ENCODE results near the gene HES5. TPM values are rescaled to one million over a fixed set of nuclear protein-coding genes. Genes with fewer than 3 reads are reported as not detected.

The HES5 gene
- total and polyA plus RNA-seq, 2 of the 4 experiments (the other 2 are of a cell fraction): not detected

DNA sequence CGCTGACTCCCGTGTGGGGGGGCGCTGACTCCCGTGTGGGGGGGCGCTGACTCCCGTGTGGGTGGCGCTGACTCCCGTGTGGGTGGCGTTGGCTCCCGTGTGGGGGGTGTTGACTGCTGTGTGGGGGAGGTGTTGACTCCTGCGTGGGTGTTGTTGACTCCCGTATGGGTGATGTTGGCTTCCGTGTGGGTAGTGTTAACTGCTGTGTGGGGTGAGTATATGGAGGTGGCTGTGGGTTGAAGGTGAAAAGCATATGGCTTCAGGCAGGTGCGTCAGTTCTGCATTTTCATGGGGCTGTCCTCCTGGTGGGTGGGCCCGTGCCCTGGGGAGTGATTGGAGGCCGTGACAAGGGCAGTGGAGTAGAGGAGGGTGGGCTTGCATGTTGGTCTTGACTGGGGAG is 46.1 kb downstream of the HES5 start:
- H3K4ac ChIP-seq (ENCODE audit: low read depth, low read length): no peak overlapping the region
- H3K79me1 ChIP-seq (ENCODE audit: low read depth in 1 of 2, low read length in 2 of 2): no peaks in the 10 kb centered on the region
- H3K9ac ChIP-seq (ENCODE audit: low read depth, low read length): no peak overlapping the region
- no peak overlapping the region for H2AK5ac ChIP-seq (ENCODE audit: low read depth, low read length)
- BruUV-seq (replicated peaks): no TSS peak
- no peak overlapping the region for H2AFZ ChIP-seq (replicated peaks; ENCODE audit: low read length, poor library complexity)
- no peak overlapping the region for H4K5ac ChIP-seq (ENCODE audit: low read depth, low read length)
- dilution Hi-C loops (cut with HindIII; ENCODE audit: low sequenced_read_pairs, unreplicated experiment) (no loop called here), in situ Hi-C loops (cut with MboI; ENCODE audit: low sequenced_read_pairs) (no loop called here), intact Hi-C loops (cut with micrococcal nuclease) (no loop called here)
- no peak overlapping the region for H2BK120ac ChIP-seq (ENCODE audit: low read depth, low read length)
- no peak overlapping the region for H4K91ac ChIP-seq (ENCODE audit: insufficient read depth, low read depth, low read length)
- H3K56ac ChIP-seq (ENCODE audit: extremely low read depth, insufficient read depth, low read length): no peak overlapping the region
- no peak overlapping the region for H2AK9ac ChIP-seq (replicated peaks; ENCODE audit: low read depth, low read length, poor library complexity)
- H2BK20ac ChIP-seq (ENCODE audit: low read depth, low read length): no peak overlapping the region
- no peak overlapping the region for H2BK5ac ChIP-seq (ENCODE audit: low read depth, low read length, poor library complexity, severe bottlenecking)
- H3K4me2 ChIP-seq (ENCODE audit: low read depth, low read length): no peak overlapping the region
- H3K18ac ChIP-seq (ENCODE audit: low read depth, low read length): no peak overlapping the region
- no peaks in the 10 kb centered on the region for H4K20me1 ChIP-seq (ENCODE audit: insufficient read depth, low read length)
- H3K4me3 ChIP-seq (ENCODE audit: insufficient read depth, low read depth, low read length): no peak overlapping the region
- WGBS, 2 experiments (ENCODE audit: extremely low coverage in 2 of 2, insufficient read length in 1 of 2): 88% methylated on average over 3 of the region's 16 CpGs; no CpG with 5 or more reads in 1 of the 2 experiments
- DNase-seq (no peak), ATAC-seq (ENCODE audit: low read depth) (no peak)
- H3K9me3 ChIP-seq (ENCODE audit: control insufficient read depth, insufficient read depth, low read length): peaks cover 9% of the 10 kb centered on the region
- H3K36me3 ChIP-seq (ENCODE audit: control insufficient read depth, insufficient read depth, low read length): no peaks in the 10 kb centered on the region
- peaks cover 3% of the 10 kb centered on the region; the same call in 1 of the 2 replicates for H3K9me1 ChIP-seq (ENCODE audit: insufficient read depth, low read length)
- H2BK15ac ChIP-seq (ENCODE audit: low read depth, low read length): no peak overlapping the region
- H3K27me3 ChIP-seq (ENCODE audit: control insufficient read depth, insufficient read depth, low read length): peaks cover 3% of the 10 kb centered on the region; the same call in 1 of the 2 replicates
- TF ChIP-seq RFX5 (IDR thresholded peaks at IDR 0.05; ENCODE audit: low read depth, low read length): no peak
- TF ChIP-seq RAD21 (IDR thresholded peaks at IDR 0.05; ENCODE audit: low read length): no peak
- no peak for TF ChIP-seq CEBPB (IDR thresholded peaks at IDR 0.05; ENCODE audit: low read depth, low read length)
- no peak for TF ChIP-seq MAFK (IDR thresholded peaks at IDR 0.05; ENCODE audit: low read depth, low read length)
- no peak for TF ChIP-seq MAZ (IDR thresholded peaks at IDR 0.05; ENCODE audit: borderline replicate concordance, low read depth, low read length)
- TF ChIP-seq, protein P1, sequence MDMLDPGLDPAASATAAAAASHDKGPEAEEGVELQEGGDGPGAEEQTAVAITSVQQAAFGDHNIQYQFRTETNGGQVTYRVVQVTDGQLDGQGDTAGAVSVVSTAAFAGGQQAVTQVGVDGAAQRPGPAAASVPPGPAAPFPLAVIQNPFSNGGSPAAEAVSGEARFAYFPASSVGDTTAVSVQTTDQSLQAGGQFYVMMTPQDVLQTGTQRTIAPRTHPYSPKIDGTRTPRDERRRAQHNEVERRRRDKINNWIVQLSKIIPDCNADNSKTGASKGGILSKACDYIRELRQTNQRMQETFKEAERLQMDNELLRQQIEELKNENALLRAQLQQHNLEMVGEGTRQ (IDR thresholded peaks at IDR 0.05; ENCODE audit: low read depth, low read length): no peak
- no peak for TF ChIP-seq CHD1 (IDR thresholded peaks at IDR 0.05; ENCODE audit: low read depth, low read length)
- TF ChIP-seq SMC3 (IDR thresholded peaks at IDR 0.05; ENCODE audit: low read depth, low read length): no peak
- TF ChIP-seq, protein P2, sequence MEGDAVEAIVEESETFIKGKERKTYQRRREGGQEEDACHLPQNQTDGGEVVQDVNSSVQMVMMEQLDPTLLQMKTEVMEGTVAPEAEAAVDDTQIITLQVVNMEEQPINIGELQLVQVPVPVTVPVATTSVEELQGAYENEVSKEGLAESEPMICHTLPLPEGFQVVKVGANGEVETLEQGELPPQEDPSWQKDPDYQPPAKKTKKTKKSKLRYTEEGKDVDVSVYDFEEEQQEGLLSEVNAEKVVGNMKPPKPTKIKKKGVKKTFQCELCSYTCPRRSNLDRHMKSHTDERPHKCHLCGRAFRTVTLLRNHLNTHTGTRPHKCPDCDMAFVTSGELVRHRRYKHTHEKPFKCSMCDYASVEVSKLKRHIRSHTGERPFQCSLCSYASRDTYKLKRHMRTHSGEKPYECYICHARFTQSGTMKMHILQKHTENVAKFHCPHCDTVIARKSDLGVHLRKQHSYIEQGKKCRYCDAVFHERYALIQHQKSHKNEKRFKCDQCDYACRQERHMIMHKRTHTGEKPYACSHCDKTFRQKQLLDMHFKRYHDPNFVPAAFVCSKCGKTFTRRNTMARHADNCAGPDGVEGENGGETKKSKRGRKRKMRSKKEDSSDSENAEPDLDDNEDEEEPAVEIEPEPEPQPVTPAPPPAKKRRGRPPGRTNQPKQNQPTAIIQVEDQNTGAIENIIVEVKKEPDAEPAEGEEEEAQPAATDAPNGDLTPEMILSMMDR (conservative IDR thresholded peaks at IDR 0.05; ENCODE audit: low read depth, low read length): no peak
- no peak for TF ChIP-seq BHLHE40 (IDR thresholded peaks at IDR 0.05; ENCODE audit: low read depth, low read length)
- no peak for TF ChIP-seq POLR2A (IDR thresholded peaks at IDR 0.05; ENCODE audit: low read depth, low read length)
- TF ChIP-seq FOS (IDR thresholded peaks at IDR 0.05; ENCODE audit: low read depth, low read length): no peak
- no peak for TF ChIP-seq NFE2L2 (IDR thresholded peaks at IDR 0.05; ENCODE audit: low read depth, low read length)
- TF ChIP-seq, protein P3, sequence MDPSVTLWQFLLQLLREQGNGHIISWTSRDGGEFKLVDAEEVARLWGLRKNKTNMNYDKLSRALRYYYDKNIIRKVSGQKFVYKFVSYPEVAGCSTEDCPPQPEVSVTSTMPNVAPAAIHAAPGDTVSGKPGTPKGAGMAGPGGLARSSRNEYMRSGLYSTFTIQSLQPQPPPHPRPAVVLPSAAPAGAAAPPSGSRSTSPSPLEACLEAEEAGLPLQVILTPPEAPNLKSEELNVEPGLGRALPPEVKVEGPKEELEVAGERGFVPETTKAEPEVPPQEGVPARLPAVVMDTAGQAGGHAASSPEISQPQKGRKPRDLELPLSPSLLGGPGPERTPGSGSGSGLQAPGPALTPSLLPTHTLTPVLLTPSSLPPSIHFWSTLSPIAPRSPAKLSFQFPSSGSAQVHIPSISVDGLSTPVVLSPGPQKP (IDR thresholded peaks at IDR 0.05; ENCODE audit: borderline replicate concordance, low read depth, low read length): no peak
- no peak for TF ChIP-seq RCOR1 (IDR thresholded peaks at IDR 0.05; ENCODE audit: insufficient replicate concordance, low read length)
- TF ChIP-seq MXI1 (IDR thresholded peaks at IDR 0.05; ENCODE audit: borderline replicate concordance, low read depth, low read length): no peak
- H3K4me1 ChIP-seq (ENCODE audit: control insufficient read depth, insufficient read depth, low read length): no peaks in the 10 kb centered on the region
- H3K27ac ChIP-seq (ENCODE audit: insufficient read depth, low read length): no peak overlapping the region
- no peak overlapping the region for H4K8ac ChIP-seq (ENCODE audit: low read depth in 2 of 2, low read length in 2 of 2)
- ChIA-PET CTCF (no interaction called here), POLR2A (ENCODE audit: unreplicated experiment) (no interaction called here)
- H3K23ac ChIP-seq (ENCODE audit: low read depth, low read length): no peak overlapping the region
- no peak overlapping the region for H3K14ac ChIP-seq (replicated peaks; ENCODE audit: low read depth, low read length)
